H9 (cell line): Measurements from ENCODE around the gene ARHGEF12. TPM values are rescaled to one million over a fixed set of nuclear protein-coding genes. Genes with fewer than 3 reads are reported as not detected.
A peak's percentile ranks its signal among the peaks of the same experiment; 100 is the strongest.

Experiments
- DNase-seq: peaks from one replicate; pipeline ENCODE4 v3.0.0-alpha.2; 2017
- H2AFZ ChIP-seq: one replicate; pipeline ENCODE4 v1.6.1; 2013; ENCODE audit warnings: mild to moderate bottlenecking, low read length, control low read depth, moderate library complexity
- H2AK5ac ChIP-seq: 2 replicates; pipeline ENCODE4 v1.6.1; 2013; ENCODE audit warnings: low read length, control low read depth, mixed read lengths; ENCODE audit not compliant: insufficient read length
- H2BK120ac ChIP-seq: one replicate; pipeline ENCODE4 v1.6.1; 2013; ENCODE audit warnings: low read depth, mild to moderate bottlenecking, low read length, control low read depth, inconsistent platforms; ENCODE audit not compliant: poor library complexity, severe bottlenecking
- H2BK12ac ChIP-seq: 2 replicates; pipeline ENCODE4 v1.6.1; 2013; ENCODE audit warnings: low read length, control low read depth, mixed read lengths, low read depth; ENCODE audit not compliant: insufficient read length
- H2BK15ac ChIP-seq: 2 replicates; pipeline ENCODE4 v1.6.1; 2013; ENCODE audit warnings: low read depth, low read length, control low read depth
- H2BK20ac ChIP-seq: one replicate; pipeline ENCODE4 v1.6.1; 2013; ENCODE audit warnings: low read depth, mild to moderate bottlenecking, low read length, control low read depth, inconsistent platforms; ENCODE audit not compliant: poor library complexity, severe bottlenecking
- H2BK5ac ChIP-seq: 2 replicates; pipeline ENCODE4 v1.6.1; 2013; ENCODE audit warnings: low read length, control low read depth, mixed read lengths; ENCODE audit not compliant: insufficient read length
- H3K14ac ChIP-seq: 2 replicates; pipeline ENCODE4 v1.6.1; 2013; ENCODE audit warnings: low read length, control low read depth; ENCODE audit not compliant: insufficient read depth
- H3K18ac ChIP-seq: 2 replicates; pipeline ENCODE4 v1.6.1; 2013; ENCODE audit warnings: low read depth, mild to moderate bottlenecking, mixed read lengths, low read length, control low read depth; ENCODE audit not compliant: insufficient read length
- H3K23ac ChIP-seq: 2 replicates; pipeline ENCODE4 v1.6.1; 2013; ENCODE audit warnings: low read length, control low read depth, mixed read lengths, low read depth; ENCODE audit not compliant: insufficient read length
- H3K23me2 ChIP-seq: 2 replicates; pipeline ENCODE4 v1.6.1; 2013; ENCODE audit warnings: low read depth, mild to moderate bottlenecking, mixed read lengths, low read length, control low read depth; ENCODE audit not compliant: insufficient read length, poor library complexity, severe bottlenecking
- H3K27ac ChIP-seq: 2 replicates; pipeline ENCODE4 v1.5.1; 2013; ENCODE audit warnings: low read length, control low read depth, mixed read lengths, low read depth; ENCODE audit not compliant: insufficient read length
- H3K27me3 ChIP-seq: 2 replicates; pipeline ENCODE4 v1.6.1; 2013; ENCODE audit warnings: low read length, control low read depth, inconsistent platforms; ENCODE audit not compliant: insufficient read depth
- H3K4ac ChIP-seq: 2 replicates; pipeline ENCODE4 v1.6.1; 2013; ENCODE audit warnings: low read depth, mild to moderate bottlenecking, control low read depth, inconsistent platforms, low read length, moderate library complexity
- H3K4me1 ChIP-seq: 2 replicates; pipeline ENCODE4 v1.6.1; 2013; ENCODE audit warnings: low read length, control low read depth, inconsistent platforms; ENCODE audit not compliant: insufficient read depth
- H3K4me2 ChIP-seq: 2 replicates; pipeline ENCODE4 v1.6.1; 2013; ENCODE audit warnings: low read length, control low read depth, mixed read lengths; ENCODE audit not compliant: insufficient read length, insufficient read depth
- H3K56ac ChIP-seq: 2 replicates; pipeline ENCODE4 v1.6.1; 2013; ENCODE audit warnings: low read depth, mild to moderate bottlenecking, mixed read lengths, low read length, control low read depth; ENCODE audit not compliant: insufficient read length
- H3K79me1 ChIP-seq: 2 replicates; pipeline ENCODE4 v1.6.1; 2013; ENCODE audit warnings: low read depth, mild to moderate bottlenecking, moderate library complexity, low read length, control low read depth, inconsistent platforms; ENCODE audit not compliant: insufficient read depth, poor library complexity, severe bottlenecking
- H3K79me2 ChIP-seq: 2 replicates; pipeline ENCODE4 v1.6.1; 2013; ENCODE audit warnings: low read length, control low read depth, inconsistent platforms; ENCODE audit not compliant: insufficient read depth
- H3K9ac ChIP-seq: 2 replicates; pipeline ENCODE4 v1.6.1; 2013; ENCODE audit warnings: low read length, control low read depth, mixed read lengths; ENCODE audit not compliant: insufficient read length; ENCODE audit errors: extremely low read depth
- H3K9me3 ChIP-seq: one replicate; pipeline ENCODE4 v1.6.1; 2013; ENCODE audit warnings: low read depth, low read length, inconsistent platforms; ENCODE audit not compliant: control insufficient read depth
- H3T11ph ChIP-seq: one replicate; pipeline ENCODE4 v1.6.1; 2013; ENCODE audit warnings: mild to moderate bottlenecking, low read length, control low read depth, inconsistent platforms
- H4K20me1 ChIP-seq: one replicate; pipeline ENCODE4 v1.6.1; 2013; ENCODE audit not compliant: control insufficient read depth, insufficient read length, insufficient read depth
- H4K5ac ChIP-seq: 2 replicates; pipeline ENCODE4 v1.6.1; 2013; ENCODE audit warnings: low read depth, mild to moderate bottlenecking, mixed read lengths, low read length, control low read depth; ENCODE audit not compliant: insufficient read length
- H4K8ac ChIP-seq: replicated peaks from 2 replicates; pipeline ENCODE4 v1.6.1; 2013; ENCODE audit warnings: low read length, control low read depth, mixed read lengths, low read depth; ENCODE audit not compliant: insufficient read length
- H4K91ac ChIP-seq: 2 replicates; pipeline ENCODE4 v1.6.1; 2013; ENCODE audit warnings: low read depth, mild to moderate bottlenecking, moderate library complexity, mixed read lengths, low read length, control low read depth; ENCODE audit not compliant: insufficient read length
- H3K27ac Mint-ChIP-seq, 3 experiments: 2 replicates in 2 of 3; 3 replicates in 1 of 3; pipeline ENCODE4 v1.8.0; 2020 to 2021; ENCODE audit warnings: mixed read lengths in 3 of 3, mild to moderate bottlenecking in 1 of 3, moderate library complexity in 1 of 3
- H3K27me3 Mint-ChIP-seq: 2 replicates; pipeline ENCODE4 v1.8.0; 2021; ENCODE audit warnings: low read depth, mild to moderate bottlenecking, moderate library complexity, mixed read lengths
- H3K36me3 Mint-ChIP-seq, 3 experiments: 2 replicates in 2 of 3; 3 replicates in 1 of 3; pipeline ENCODE4 v1.8.0; 2020 to 2021; ENCODE audit warnings: low read depth in 3 of 3, mixed read lengths in 3 of 3; ENCODE audit not compliant: insufficient read depth in 1 of 3
- H3K4me1 Mint-ChIP-seq, 2 experiments: 2 replicates each; pipeline ENCODE4 v1.8.0; 2020; ENCODE audit warnings: mixed read lengths in 2 of 2
- H3K4me3 Mint-ChIP-seq, 2 experiments: 2 replicates in 1 of 2; 3 replicates in 1 of 2; pipeline ENCODE4 v1.8.0; 2020 to 2021; ENCODE audit warnings: mild to moderate bottlenecking in 2 of 2, mixed read lengths in 2 of 2, moderate library complexity in 1 of 2
- H3K9me3 Mint-ChIP-seq, 2 experiments: 2 replicates in 1 of 2; 3 replicates in 1 of 2; pipeline ENCODE4 v1.8.0; 2020; ENCODE audit warnings: mild to moderate bottlenecking in 2 of 2, mixed read lengths in 2 of 2, moderate library complexity in 1 of 2
- CTCF ChIP-seq: fragments of 200-600 bp; sonication (generic); conservative IDR thresholded peaks from 3 replicates; pipeline ENCODE4 v1.8.0; 2021; ENCODE audit warnings: antibody characterized with exemption, mild to moderate bottlenecking
- WGBS: extraction: QIAGEN DNeasy Blood & Tissue Kit; methylation state at CpG from one replicate; pipeline ENCODE4 v1.1.7; 2013; ENCODE audit warnings: missing lambda C conversion rate, low lambda C conversion rate, mixed read lengths; ENCODE audit not compliant: insufficient read length; ENCODE audit errors: extremely low coverage; 5-methylcytosine and 5-hydroxymethylcytosine counted together
- total RNA-seq: library from RNA; stranded (reverse); gene quantifications from 2 replicates; pipeline ENCODE4 v1.2.1, GENCODE V29; 2021

ARHGEF12 gene
- total RNA-seq, 1 experiment from 2014 or later: 27.0 TPM

DNA sequence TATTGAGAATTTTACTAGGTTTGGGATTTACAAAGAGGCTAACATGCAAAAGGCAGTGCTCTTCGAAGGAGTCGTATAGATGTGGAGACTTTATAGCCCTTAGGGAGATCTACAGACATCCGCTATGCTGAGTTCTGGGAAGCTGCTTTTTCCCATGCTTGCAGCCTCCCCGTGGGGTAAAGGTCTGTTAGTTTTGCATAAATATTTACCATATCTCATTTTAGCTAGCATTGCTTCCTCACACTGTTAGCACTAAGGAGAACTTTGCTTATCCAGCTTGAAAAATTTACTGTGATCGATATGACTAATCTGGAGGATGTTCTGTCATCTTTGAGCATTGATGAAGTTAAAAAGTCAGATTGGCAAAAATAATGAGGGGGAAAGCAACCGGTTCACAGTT lies 18.6 kb downstream of the ARHGEF12 start:
- Histone ChIP-seq H2AFZ (no peak overlapping the region), H3K4me1 (no peaks in the 10 kb centered on the region; the same call in 1 of the 2 replicates), H2AK5ac (no peak overlapping the region), H3K9me3 (no peaks in the 10 kb centered on the region), H3T11ph (no peak overlapping the region), H3K14ac (no peak overlapping the region), H2BK15ac (no peak overlapping the region), H2BK120ac (no peak overlapping the region), H3K79me2 (peaks cover 8% of the 10 kb centered on the region; the same call in 1 of the 2 replicates), H4K91ac (no peak overlapping the region), H3K23me2 (no peaks in the 10 kb centered on the region), H4K8ac (no peak overlapping the region), H3K79me1 (peaks cover 10% of the 10 kb centered on the region), H2BK20ac (no peak overlapping the region), H3K4me2 (no peak overlapping the region), H4K20me1 (no peaks in the 10 kb centered on the region), H2BK5ac (no peak overlapping the region), H3K56ac (no peak overlapping the region), H3K4ac (no peak overlapping the region), H3K9ac (no peak overlapping the region), H4K5ac (no peak overlapping the region), H3K27ac (no peak overlapping the region), H2BK12ac (no peak overlapping the region), H3K18ac (no peak overlapping the region), H3K23ac (no peak overlapping the region), H3K27me3 (no peaks in the 10 kb centered on the region)
- Mint-ChIP-seq H3K4me1 (peaks cover 22 to 29% of the 10 kb centered on the region in 2 experiments), H3K9me3 (no peaks in the 10 kb centered on the region), H3K27me3 (no peaks in the 10 kb centered on the region), H3K4me3 (no peak overlapping the region), H3K27ac (peak overlapping the region in 2 of 3 experiments; percentile 50 to 57; a peak in 2 of 7 replicates), H3K36me3 (peaks cover 0 to 8% (median 4%) of the 10 kb centered on the region in 3 experiments; a peak in 4 of 7 replicates)
- no peak for TF ChIP-seq CTCF
- no CpG with 5 or more reads among the region's 6 CpGs for WGBS
- DNase-seq: no peak
